ENCODE measurements around the gene ZNF180.

The ZNF180 gene

DNA sequence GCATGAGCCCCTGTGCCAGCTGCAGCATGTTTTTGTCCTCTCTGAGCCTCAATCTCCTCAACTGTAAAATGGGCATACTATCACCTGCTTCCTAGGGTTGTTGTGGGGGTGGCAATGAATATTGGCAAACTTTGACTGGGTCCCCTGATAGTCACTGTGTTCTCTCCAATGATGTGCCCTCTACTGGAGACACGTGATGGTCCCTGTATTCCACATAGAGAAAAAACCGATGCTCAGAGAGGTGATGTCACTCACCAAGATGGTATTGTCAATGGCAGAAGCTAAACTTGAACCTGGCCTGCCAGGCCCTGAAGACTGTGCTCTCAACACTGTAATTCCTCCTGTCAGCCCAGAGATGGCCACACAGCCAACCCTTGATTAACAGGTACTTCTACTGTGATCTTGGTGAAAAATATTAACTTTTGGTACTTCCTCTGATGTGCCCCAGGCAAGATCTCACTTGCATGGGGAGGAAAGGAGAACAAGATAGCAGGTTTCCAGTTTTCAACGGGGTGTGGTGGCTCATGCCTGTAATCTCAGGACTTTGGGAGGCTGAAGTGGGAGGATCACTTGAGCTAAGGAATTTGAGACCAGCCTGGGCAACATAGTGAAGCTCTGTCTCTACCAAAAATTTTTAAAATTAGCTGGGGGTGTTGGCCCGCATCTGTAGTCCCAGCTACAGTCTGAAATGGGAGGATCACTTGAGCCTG, 25.6 kb upstream of the ZNF180 start:
- DNase-seq (ENCODE audit: low read depth), result no peak
- TF ChIP-seq, protein P1, sequence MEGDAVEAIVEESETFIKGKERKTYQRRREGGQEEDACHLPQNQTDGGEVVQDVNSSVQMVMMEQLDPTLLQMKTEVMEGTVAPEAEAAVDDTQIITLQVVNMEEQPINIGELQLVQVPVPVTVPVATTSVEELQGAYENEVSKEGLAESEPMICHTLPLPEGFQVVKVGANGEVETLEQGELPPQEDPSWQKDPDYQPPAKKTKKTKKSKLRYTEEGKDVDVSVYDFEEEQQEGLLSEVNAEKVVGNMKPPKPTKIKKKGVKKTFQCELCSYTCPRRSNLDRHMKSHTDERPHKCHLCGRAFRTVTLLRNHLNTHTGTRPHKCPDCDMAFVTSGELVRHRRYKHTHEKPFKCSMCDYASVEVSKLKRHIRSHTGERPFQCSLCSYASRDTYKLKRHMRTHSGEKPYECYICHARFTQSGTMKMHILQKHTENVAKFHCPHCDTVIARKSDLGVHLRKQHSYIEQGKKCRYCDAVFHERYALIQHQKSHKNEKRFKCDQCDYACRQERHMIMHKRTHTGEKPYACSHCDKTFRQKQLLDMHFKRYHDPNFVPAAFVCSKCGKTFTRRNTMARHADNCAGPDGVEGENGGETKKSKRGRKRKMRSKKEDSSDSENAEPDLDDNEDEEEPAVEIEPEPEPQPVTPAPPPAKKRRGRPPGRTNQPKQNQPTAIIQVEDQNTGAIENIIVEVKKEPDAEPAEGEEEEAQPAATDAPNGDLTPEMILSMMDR (IDR thresholded peaks at IDR 0.05; ENCODE audit: low read length, missing control alignments), result no peak
- no peak overlapping the region for H3K4me3 ChIP-seq (replicated peaks; ENCODE audit: low read depth, low read length)

DNA sequence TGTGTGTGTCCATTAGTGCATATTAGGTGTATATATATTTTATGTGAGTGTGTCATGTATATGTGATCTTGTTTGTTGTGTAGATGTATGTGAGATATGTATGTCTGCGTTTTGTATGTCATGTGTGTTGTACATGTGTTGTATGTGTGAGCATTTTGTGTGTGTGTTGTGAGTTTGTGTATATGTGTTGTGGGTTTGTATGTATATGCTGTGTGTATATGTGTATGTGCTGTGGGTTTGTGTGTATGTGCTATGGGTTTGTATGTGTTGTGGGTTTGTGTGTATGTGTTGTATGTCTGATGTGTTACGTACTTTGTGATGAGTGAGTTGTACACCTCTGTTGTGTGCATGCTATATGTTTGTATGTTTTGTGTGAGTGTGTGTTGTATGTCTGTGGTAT, 21.0 kb upstream of the ZNF180 start:
- no peak overlapping the region for H3K4me3 ChIP-seq (replicated peaks; ENCODE audit: low read depth, low read length)
- TF ChIP-seq, protein P1 (IDR thresholded peaks at IDR 0.05; ENCODE audit: low read length, missing control alignments), result no peak
- no peak for DNase-seq (ENCODE audit: low read depth)

DNA sequence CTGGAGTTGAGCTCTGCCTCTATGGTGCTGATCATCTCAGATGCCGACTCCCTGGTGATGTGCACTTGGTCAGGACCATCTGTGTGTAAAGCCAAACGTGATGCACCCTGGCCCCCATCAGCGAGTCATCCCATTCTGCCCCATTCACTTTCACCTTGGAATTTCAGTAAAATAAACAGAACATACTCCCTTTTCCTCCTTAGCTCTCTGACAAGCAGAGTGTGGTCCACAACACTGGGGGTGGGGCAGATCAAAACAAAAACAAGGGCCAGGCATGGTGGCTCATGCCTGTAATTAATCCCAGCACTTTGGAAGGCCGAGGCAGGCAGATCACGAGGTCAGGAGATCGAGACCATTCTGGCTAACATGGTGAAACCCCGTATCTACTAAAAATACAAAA, 16.8 kb upstream of the ZNF180 start:
- no peak overlapping the region for H3K4me3 ChIP-seq (replicated peaks; ENCODE audit: low read depth, low read length)
- no peak for DNase-seq (ENCODE audit: low read depth)
- TF ChIP-seq, protein P1 (IDR thresholded peaks at IDR 0.05; ENCODE audit: low read length, missing control alignments), result no peak

DNA sequence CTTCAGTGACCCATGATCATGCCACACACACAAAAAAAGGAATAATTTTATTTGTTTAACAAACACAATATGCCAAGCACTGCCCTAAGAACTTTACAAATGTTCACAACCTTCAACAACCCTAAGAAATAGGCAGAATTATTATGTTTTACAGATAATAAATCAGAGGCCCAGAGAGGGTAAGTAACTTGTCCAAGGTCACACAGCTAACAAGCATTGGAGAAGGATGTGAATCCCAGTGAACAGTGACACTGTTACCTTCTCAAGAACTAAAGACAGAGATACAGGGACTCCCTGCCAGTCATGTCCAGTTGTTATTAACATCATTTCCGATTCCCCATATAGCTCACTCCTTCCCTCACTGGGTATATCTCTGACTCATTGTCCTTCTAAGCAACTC, 15.6 kb upstream of the ZNF180 start:
- H3K4me3 ChIP-seq (replicated peaks; ENCODE audit: low read depth, low read length), result no peak overlapping the region
- TF ChIP-seq, protein P1 (IDR thresholded peaks at IDR 0.05; ENCODE audit: low read length, missing control alignments), result no peak
- DNase-seq (ENCODE audit: low read depth), result no peak

DNA sequence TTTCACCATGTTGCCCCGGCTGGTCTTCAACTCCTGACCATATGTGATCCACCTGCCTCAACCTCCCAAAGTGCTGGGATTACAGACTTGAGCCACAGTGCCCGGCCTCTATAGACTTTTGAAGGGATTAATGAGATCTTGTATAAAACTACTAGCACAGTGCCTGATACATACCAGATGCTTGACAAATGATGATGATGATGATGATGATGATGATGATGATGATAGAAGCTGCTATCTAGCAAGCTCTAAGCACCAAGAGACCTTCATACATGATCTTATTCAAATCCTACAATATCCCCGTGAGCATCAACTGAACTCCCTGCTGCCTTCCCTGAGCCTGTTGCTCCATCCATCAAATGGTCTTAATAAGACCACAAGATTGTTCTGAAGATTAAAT, 14.7 kb upstream of the ZNF180 start:
- DNase-seq (ENCODE audit: low read depth), result no peak
- TF ChIP-seq, protein P1 (IDR thresholded peaks at IDR 0.05; ENCODE audit: low read length, missing control alignments), result no peak
- no peak overlapping the region for H3K4me3 ChIP-seq (replicated peaks; ENCODE audit: low read depth, low read length)

DNA sequence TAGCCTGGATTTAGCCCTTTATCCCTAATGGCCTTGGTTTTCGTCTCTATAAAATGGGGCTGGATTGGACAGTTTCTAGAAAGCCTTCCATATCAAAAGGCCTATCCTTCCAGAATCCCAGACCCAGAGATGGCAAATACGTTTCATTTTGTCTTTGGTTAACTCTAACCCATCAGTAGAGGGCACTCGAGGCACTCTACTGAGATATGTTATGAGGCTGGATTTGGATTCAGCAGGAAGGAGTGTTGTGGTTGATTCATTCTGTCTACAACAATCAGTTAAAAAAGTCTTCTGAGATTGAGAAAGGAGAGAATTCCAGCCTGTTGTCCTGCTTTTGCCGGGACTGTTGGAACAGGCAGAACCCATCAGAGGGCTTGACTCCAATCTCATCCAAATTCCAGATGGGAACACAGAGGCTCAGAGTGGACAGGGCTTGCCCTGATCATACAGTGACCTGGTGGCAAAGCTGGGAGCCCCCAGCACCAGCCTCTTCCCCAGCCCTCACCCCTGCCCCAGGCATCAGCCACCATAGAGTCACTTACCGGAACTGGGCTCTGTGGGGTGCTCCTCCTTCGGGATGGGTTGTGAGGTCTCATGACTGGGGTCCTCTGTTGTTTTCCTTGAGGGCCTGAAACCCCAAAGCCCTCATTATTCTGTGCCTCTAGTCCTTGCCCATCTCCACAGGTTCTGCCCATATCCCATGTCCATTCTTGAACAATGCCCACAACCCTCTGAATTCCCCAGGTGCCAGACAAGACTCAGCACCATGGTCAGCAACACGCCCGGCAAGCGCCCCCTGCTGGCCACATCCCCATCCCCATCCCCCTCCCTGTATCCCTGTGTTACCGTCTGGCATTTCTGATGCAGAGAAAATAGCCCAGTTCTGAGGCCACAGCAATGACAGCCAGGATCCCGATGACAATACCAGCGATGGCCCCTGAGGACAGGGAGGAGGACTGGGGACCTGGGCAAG, 12.3 kb upstream of the ZNF180 start:
- no peak overlapping the region for H3K4me3 ChIP-seq (replicated peaks; ENCODE audit: low read depth, low read length)
- peak; percentile 76 for DNase-seq (ENCODE audit: low read depth)
- TF ChIP-seq, protein P1 (IDR thresholded peaks at IDR 0.05; ENCODE audit: low read length, missing control alignments), result peak; percentile 64
